Spleen (tissue), 11 donors: ENCODE results near the gene STEAP4. TPM values are rescaled to one million over a fixed set of nuclear protein-coding genes. Genes with fewer than 3 reads are reported as not detected.

Source experiments
- DNase-seq: peaks from one replicate; pipeline ENCODE4 v3.0.0-alpha.2; 2020
- H3K27ac ChIP-seq, 8 donors: fragments of 200-600 bp; sonication (generic) in 7 of 8; 1 replicate in 4 of 8; 2 replicates in 4 of 8; pipeline versions ENCODE4 v1.5.0 to v1.8.0; 2016 to 2021; ENCODE audit warnings: inconsistent platforms in 4 of 8, mild to moderate bottlenecking in 4 of 8, moderate library complexity in 1 of 8
- H3K27me3 ChIP-seq, 7 donors: fragments of 200-600 bp; sonication (generic) in 6 of 7; replicated peaks in 1 of 7; 1 replicate in 4 of 7; 2 replicates in 3 of 7; pipeline versions ENCODE4 v1.5.0 to v1.8.0; 2016 to 2021; ENCODE audit warnings: inconsistent platforms in 3 of 7, mild to moderate bottlenecking in 1 of 7
- H3K36me3 ChIP-seq, 6 donors: fragments of 200-600 bp; sonication (generic) in 5 of 6; 1 replicate in 4 of 6; 2 replicates in 2 of 6; pipeline versions ENCODE4 v1.5.0 to v1.8.0; 2016 to 2021; ENCODE audit warnings: inconsistent platforms in 2 of 6
- H3K4me1 ChIP-seq, 6 donors: fragments of 200-600 bp; sonication (generic) in 5 of 6; 1 replicate in 3 of 6; 2 replicates in 3 of 6; pipeline versions ENCODE4 v1.5.0 to v1.8.0; 2016 to 2021; ENCODE audit warnings: inconsistent platforms in 3 of 6
- H3K4me3 ChIP-seq, 8 donors: fragments of 200-600 bp; sonication (generic) in 7 of 8; 1 replicate in 4 of 8; 2 replicates in 4 of 8; pipeline versions ENCODE4 v1.5.0 to v1.8.0; 2016 to 2021; ENCODE audit warnings: inconsistent platforms in 4 of 8, mild to moderate bottlenecking in 4 of 8, moderate library complexity in 2 of 8
- H3K9me3 ChIP-seq, 8 donors: fragments of 200-600 bp; sonication (generic) in 7 of 8; 1 replicate in 4 of 8; 2 replicates in 4 of 8; pipeline versions ENCODE4 v1.5.0 to v1.8.0; 2016 to 2021; ENCODE audit warnings: inconsistent platforms in 4 of 8
- CTCF ChIP-seq, 11 experiments: fragments of 200-600 bp in 7 of 11; fragments of 450-650 bp in 4 of 11; sonication (generic) in 4 of 11; IDR thresholded peaks in 8 of 11; conservative IDR thresholded peaks in 3 of 11; 1 replicate in 7 of 11; 2 replicates in 4 of 11; pipeline versions ENCODE4 v1.4.0 to v1.8.0; 2016 to 2021; ENCODE audit warnings: antibody characterized with exemption in 11 of 11, inconsistent platforms in 4 of 11, mild to moderate bottlenecking in 1 of 11
- POLR2A ChIP-seq, 3 donors: fragments of 450-650 bp; IDR thresholded peaks; one replicate each; pipeline ENCODE4 v1.5.1; 2017; ENCODE audit warnings: antibody characterized with exemption in 3 of 3, mild to moderate bottlenecking in 1 of 3
- POLR2AphosphoS5 ChIP-seq, 3 donors: sonication (generic); formaldehyde crosslinking; IDR thresholded peaks; one replicate each; pipeline ENCODE4 v1.5.1; 2017; ENCODE audit warnings: antibody characterized with exemption in 3 of 3
- WGBS, 5 donors: extraction: QIAGEN DNeasy Blood & Tissue Kit in 3 of 5; methylation state at CpG; one replicate each; pipeline versions ENCODE4 v1.1.5 to v1.1.7; 2013 to 2018; 5-methylcytosine and 5-hydroxymethylcytosine counted together
- intact Hi-C: fragments of 100-400 bp; cut with DNase I; formaldehyde crosslinking; loops from one replicate; pipeline ENCODE4 v1.15.0; 2023; ENCODE audit warnings: low total_unique reads
- polyA plus RNA-seq, 3 donors: library from polyadenylated mRNA; stranded (reverse); fragments of 200-250 nt; gene quantifications; one replicate each; pipeline ENCODE4 v1.2.1, GENCODE V29; 2013
- total RNA-seq, 7 donors: library from RNA; depleted of rRNA in 3 of 7; stranded (reverse); fragments of >200 nt in 3 of 7; fragmentation: NEBNext Ultra II Directional in 4 of 7; extraction: Animal tissue kit (Norgen Biotek cat#: 25700) in 4 of 7; gene quantifications; one replicate each; pipeline versions ENCODE4 v1.1.0 to v1.2.1, GENCODE V29; 2016 to 2021
- donor health status: healthy with polysubstance abuse.
- donor health status: DM: no; HTN: no; CAD: no; lungs with moderate emphysema.
- donor health status: DM: no; HTN: no; CAD: no.
- donor health status: Bipolar disorder and iron deficiency.
- donor health status: healthy.
- donor health status: DM: no; HTN: no; CAD: no.
- donor health status: DM: yes; HTN: yes; CAD: no.

Gene STEAP4
- total and polyA plus RNA-seq, 10 donors = 0.50 to 70.7 (median 18.9) TPM

- H3K27ac ChIP-seq = no peak overlapping the region
- peaks cover 0 to 4% (median 0%) of the 10 kb centered on the region in 8 donors for H3K9me3 ChIP-seq
- intact Hi-C loops = no loop called here
- 73 to 83% (median 78%) methylated on average over 8 to 10 of the region's 10 CpGs for WGBS, 5 donors
- peaks cover 0 to under 1% (median 0%) of the 10 kb centered on the region in 7 donors for H3K27me3 ChIP-seq
- H3K4me3 ChIP-seq = no peak overlapping the region
- peak; percentile 68 for DNase-seq
- no peaks in the 10 kb centered on the region for H3K4me1 ChIP-seq
- TF ChIP-seq POLR2A (IDR thresholded peaks at IDR 0.05) (no peak), POLR2AphosphoS5 (IDR thresholded peaks at IDR 0.05) (no peak), CTCF (IDR thresholded peaks at IDR 0.05 in 8 of 11, conservative IDR thresholded peaks at IDR 0.05 in 3 of 11) (no peak)
- no peaks in the 10 kb centered on the region for H3K36me3 ChIP-seq
Observed at GRCh38 chr7:88329532-88330463, 23.1 kb upstream of the STEAP4 start.

GRCh38 chr7:88328787-88329186, 22.1 kb upstream of the STEAP4 start:
- no peaks in the 10 kb centered on the region for H3K4me1 ChIP-seq
- intact Hi-C loops = no loop called here
- H3K4me3 ChIP-seq = no peak overlapping the region
- H3K27ac ChIP-seq = peak overlapping the region in 2 of 8 donors; percentile 14 to 60
- peaks cover 0 to 4% (median 0%) of the 10 kb centered on the region in 8 donors for H3K9me3 ChIP-seq
- no peaks in the 10 kb centered on the region for H3K36me3 ChIP-seq
- DNase-seq = no peak
- peaks cover 0 to 3% (median 0%) of the 10 kb centered on the region in 7 donors for H3K27me3 ChIP-seq
- no peak for TF ChIP-seq POLR2A (IDR thresholded peaks at IDR 0.05)
- no peak for TF ChIP-seq POLR2AphosphoS5 (IDR thresholded peaks at IDR 0.05)
- TF ChIP-seq CTCF (IDR thresholded peaks at IDR 0.05 in 8 of 11, conservative IDR thresholded peaks at IDR 0.05 in 3 of 11) = no peak

- intact Hi-C loops = no loop called here
- DNase-seq = no peak
- H3K9me3 ChIP-seq = no peaks in the 10 kb centered on the region
- H3K4me1 ChIP-seq = peaks cover 0 to 23% (median 11%) of the 10 kb centered on the region in 6 donors
- H3K4me3 ChIP-seq = no peak overlapping the region
- no peak for TF ChIP-seq CTCF (IDR thresholded peaks at IDR 0.05 in 8 of 11, conservative IDR thresholded peaks at IDR 0.05 in 3 of 11)
- no peak for TF ChIP-seq POLR2A (IDR thresholded peaks at IDR 0.05)
- TF ChIP-seq POLR2AphosphoS5 (IDR thresholded peaks at IDR 0.05) = no peak
- no peak overlapping the region for H3K27ac ChIP-seq
- H3K27me3 ChIP-seq = peaks cover 0 to 3% (median 0%) of the 10 kb centered on the region in 7 donors
- no peaks in the 10 kb centered on the region for H3K36me3 ChIP-seq
- 77 to 89% (median 81%) methylated on average over 4 of the region's 4 CpGs for WGBS, 5 donors
Observed at GRCh38 chr7:88324699-88325098, 18.0 kb upstream of the STEAP4 start.

- no peaks in the 10 kb centered on the region for H3K9me3 ChIP-seq
- TF ChIP-seq POLR2A (IDR thresholded peaks at IDR 0.05) = no peak
- no peak for TF ChIP-seq CTCF (IDR thresholded peaks at IDR 0.05 in 8 of 11, conservative IDR thresholded peaks at IDR 0.05 in 3 of 11)
- no peak for TF ChIP-seq POLR2AphosphoS5 (IDR thresholded peaks at IDR 0.05)
- H3K4me3 ChIP-seq = peak overlapping the region in 1 of 8 donors; percentile 13
- WGBS, 5 donors = 19 to 43% (median 32%) methylated on average over 3 of the region's 3 CpGs
- intact Hi-C loops = no loop called here
- H3K27me3 ChIP-seq = peaks cover 0 to 3% (median 0%) of the 10 kb centered on the region in 7 donors
- no peak for DNase-seq
- H3K27ac ChIP-seq = peak overlapping the region in 7 of 8 donors; percentile 1 to 73 (median 54)
- no peaks in the 10 kb centered on the region for H3K36me3 ChIP-seq
- peaks cover 0 to 30% (median 14%) of the 10 kb centered on the region in 6 donors for H3K4me1 ChIP-seq
Observed at GRCh38 chr7:88322151-88322550, 15.5 kb upstream of the STEAP4 start.
